Fibroblast of mammary gland (primary cell): ENCODE measurements around the gene TFF2.

ENCODE experiments used
- DNase-seq: peaks from one replicate; pipeline ENCODE4 v3.0.0-alpha.2; 2010; ENCODE audit warnings: low read depth
- H3K4me3 ChIP-seq: 2 replicates; pipeline ENCODE4 v1.5.1; 2011; ENCODE audit warnings: low read depth, mild to moderate bottlenecking, low read length, moderate library complexity; ENCODE audit not compliant: control insufficient read depth
- TF ChIP-seq, protein P1 (sequence below): conservative IDR thresholded peaks from 2 replicates; pipeline ENCODE4 v1.5.1; 2011; ENCODE audit warnings: low read depth, low read length, inconsistent platforms; ENCODE audit not compliant: control insufficient read depth, insufficient read depth

Gene TFF2

DNA sequence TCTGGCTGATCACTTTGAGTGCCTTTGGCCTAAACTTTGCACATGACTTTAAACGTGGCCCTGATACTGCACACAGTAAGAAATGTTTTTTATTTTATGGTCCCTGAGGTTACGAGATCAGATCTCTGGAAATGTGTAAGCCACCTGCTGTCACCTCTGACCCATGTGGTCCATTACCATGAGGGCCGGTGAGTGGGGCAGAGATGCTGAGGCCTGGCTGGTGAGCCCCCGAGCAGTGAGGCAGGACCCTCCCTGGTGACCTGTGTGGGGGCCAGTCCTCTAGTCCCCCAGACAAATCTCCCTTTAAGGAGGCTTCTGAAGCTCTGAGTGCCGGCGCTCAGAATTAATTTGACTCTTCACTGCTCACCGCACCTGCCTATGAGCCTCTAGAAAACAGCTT is 48.0 kb downstream of the TFF2 start:
- DNase-seq, result no peak
- TF ChIP-seq, protein P1, sequence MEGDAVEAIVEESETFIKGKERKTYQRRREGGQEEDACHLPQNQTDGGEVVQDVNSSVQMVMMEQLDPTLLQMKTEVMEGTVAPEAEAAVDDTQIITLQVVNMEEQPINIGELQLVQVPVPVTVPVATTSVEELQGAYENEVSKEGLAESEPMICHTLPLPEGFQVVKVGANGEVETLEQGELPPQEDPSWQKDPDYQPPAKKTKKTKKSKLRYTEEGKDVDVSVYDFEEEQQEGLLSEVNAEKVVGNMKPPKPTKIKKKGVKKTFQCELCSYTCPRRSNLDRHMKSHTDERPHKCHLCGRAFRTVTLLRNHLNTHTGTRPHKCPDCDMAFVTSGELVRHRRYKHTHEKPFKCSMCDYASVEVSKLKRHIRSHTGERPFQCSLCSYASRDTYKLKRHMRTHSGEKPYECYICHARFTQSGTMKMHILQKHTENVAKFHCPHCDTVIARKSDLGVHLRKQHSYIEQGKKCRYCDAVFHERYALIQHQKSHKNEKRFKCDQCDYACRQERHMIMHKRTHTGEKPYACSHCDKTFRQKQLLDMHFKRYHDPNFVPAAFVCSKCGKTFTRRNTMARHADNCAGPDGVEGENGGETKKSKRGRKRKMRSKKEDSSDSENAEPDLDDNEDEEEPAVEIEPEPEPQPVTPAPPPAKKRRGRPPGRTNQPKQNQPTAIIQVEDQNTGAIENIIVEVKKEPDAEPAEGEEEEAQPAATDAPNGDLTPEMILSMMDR, result no peak
- H3K4me3 ChIP-seq, result no peak overlapping the region

DNA sequence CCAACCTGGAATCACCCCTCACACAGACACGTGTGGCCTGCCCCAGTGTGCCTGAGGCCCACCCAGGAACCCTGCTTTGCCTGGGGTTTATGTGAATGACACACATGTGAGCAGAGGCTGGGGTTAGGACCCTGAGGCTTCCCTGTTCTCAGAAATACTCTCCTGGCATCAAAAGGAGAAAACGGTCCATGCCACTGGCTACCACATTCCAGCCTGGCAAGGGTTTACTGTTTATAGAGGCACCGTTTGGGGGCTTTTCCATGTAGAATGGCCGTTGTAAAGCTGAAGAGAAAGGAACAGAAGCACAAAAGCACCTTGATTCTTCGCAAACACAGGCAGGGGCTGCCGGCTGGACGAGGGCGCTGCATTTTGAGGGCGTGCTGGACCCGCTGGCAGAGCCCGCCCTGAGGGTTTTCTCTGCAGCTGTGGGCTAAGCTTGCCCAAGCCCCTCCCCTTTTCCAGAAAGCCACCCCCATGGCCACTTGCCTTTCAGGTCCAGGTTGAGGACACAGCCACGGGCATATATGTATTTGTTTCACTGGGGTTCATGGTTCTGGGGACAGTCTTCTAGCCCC is 48.6 kb downstream of the TFF2 start:
- DNase-seq, result no peak
- TF ChIP-seq, protein P1, result no peak
- no peak overlapping the region for H3K4me3 ChIP-seq

DNA sequence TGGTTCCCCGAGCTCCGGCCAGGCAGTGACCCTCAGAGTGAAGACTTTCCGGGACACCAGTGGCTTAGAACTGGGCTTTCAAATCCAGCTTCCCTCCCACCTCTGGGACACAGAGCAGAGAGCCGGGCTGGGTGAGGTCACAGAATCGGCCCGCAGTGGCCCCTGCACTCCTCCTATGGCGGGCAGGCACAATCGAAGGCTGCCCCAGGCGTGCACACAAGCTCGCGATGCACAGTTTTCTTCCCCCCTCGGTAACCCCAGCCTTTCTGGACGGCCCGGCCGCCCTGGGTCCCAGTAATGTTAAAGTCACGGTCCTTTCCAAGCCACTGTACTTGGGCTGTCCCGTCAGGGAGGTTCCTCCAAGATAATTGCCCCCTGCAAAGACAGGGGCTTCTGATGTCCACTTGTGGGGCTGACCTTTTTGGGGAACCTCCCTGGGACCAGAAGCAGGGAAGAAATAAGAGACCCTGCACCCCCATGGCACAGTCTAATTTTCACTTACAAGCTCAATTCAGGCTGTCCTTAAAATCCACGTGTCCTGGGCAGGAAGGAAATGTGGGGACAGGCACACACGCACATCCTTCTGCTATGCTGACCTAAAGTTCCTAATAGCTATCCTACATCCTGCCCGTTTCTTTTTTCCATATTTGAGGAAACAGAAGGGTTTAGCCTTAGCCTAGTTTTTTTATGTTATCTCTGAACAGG is 49.3 kb downstream of the TFF2 start:
- no peak for DNase-seq
- no peak overlapping the region for H3K4me3 ChIP-seq
- TF ChIP-seq, protein P1, result no peak

DNA sequence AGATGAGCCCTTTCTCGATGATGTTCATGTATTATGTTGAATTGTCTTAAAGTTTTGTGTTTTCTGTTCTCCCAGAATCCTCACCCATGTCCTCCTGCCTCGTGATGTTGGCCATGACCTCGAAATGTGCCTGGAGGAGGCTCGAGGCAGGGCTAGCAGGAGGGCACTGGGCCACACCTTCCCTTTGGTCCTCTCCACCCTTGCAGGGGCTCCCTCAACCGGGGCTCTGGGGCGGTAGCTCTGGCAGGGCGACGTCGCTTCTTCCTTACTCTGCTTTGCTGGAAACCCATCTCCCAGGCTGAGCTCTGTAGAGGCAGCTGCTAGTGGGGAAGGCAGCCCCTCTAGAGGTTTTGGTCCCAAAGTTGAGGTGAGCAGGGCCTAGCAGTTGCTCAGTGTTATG is 49.8 kb downstream of the TFF2 start:
- no peak overlapping the region for H3K4me3 ChIP-seq
- no peak for DNase-seq
- TF ChIP-seq, protein P1, result no peak

DNA sequence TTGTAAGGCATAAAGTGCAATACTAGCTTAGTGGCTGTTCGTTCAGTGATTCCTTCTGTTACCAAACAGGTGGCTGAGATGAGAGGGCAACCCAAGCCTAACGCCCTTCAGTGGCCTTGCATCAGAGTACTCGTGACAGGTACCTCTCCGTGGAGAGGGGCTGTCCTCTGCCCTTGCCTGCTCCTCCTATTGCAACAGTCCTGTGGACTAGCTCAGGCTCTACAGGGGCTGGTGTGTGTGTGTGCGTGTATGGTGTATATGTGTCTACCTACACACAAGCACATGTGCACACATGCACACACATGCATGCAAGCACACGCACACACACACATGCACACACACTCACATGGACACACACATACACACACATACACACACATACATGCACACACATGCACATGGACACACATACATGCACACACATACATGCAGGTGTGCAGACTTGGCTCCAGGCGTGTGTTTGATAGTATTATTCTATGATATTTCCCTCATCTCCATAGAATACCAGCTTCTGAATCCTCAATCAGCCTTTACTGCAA is 50.7 kb downstream of the TFF2 start:
- no peak for DNase-seq
- no peak overlapping the region for H3K4me3 ChIP-seq
- TF ChIP-seq, protein P1, result no peak

DNA sequence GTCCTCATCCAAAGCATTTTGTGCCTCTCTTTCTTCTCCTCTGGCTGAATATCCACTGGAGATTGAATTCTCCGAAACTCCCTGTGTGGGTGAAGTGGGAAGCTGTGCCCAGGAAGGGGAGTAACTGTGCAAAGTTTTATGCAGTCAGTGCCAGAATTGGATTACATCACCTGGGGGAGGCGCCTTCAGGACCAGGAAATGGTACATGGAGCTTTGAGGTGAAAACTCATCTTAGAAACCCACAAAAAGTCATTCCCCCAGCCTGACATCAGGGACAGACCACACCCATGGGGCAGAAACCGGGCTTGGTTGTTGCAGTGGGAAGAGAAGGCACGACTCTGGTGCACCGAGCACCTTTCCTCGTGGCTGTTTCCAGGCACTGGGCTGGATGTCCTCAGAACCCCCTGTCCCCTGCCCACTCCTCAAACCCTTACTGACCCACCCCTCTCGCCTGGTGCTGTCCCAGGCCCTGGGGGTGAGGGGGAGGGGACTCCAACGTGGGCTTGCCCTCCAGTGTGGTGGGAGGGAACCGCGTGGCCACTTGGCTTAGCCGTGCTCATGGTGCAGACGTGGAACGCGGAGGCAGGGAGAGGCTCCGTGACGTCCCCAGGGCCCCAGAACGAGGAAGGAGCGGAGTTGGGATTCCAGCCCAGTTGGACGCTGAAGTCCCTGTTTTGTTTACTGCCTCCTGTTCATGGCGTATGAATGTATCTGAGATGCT is 51.3 kb downstream of the TFF2 start:
- DNase-seq, result no peak
- H3K4me3 ChIP-seq, result no peak overlapping the region
- TF ChIP-seq, protein P1, result no peak
